GM06990 (cell line): ENCODE results near the gene STRBP.

ENCODE experiments used
- DNase-seq: peaks from one replicate; pipeline ENCODE4 v3.0.0-alpha.2; 2011; ENCODE audit not compliant: insufficient read length; ENCODE audit errors: extremely low read depth
- H3K27me3 ChIP-seq: replicated peaks from 2 replicates; pipeline ENCODE4 v1.6.0; 2011; ENCODE audit warnings: low read length; ENCODE audit not compliant: control insufficient read depth, insufficient read depth
- H3K36me3 ChIP-seq: 2 replicates; pipeline ENCODE4 v1.5.1; 2011; ENCODE audit warnings: low read length; ENCODE audit not compliant: control insufficient read depth, insufficient read depth
- H3K4me3 ChIP-seq: replicated peaks from 2 replicates; pipeline ENCODE4 v1.5.1; 2011; ENCODE audit warnings: low read depth, mild to moderate bottlenecking, control low read depth, low read length
- CTCF ChIP-seq: IDR thresholded peaks from 2 replicates; pipeline ENCODE4 v1.5.1; 2011; ENCODE audit warnings: low read length, control low read depth, mild to moderate bottlenecking, inconsistent platforms; ENCODE audit not compliant: insufficient read depth, poor library complexity, severe bottlenecking

STRBP gene

GRCh38 chr9:123218831-123219230 lies 49.6 kb downstream of the STRBP start:
- no peak for TF ChIP-seq CTCF
- Histone ChIP-seq H3K36me3 (no peaks in the 10 kb centered on the region), H3K27me3 (no peaks in the 10 kb centered on the region), H3K4me3 (no peak overlapping the region)
- DNase-seq = no peak

- no peak for TF ChIP-seq CTCF
- Histone ChIP-seq H3K36me3 (no peaks in the 10 kb centered on the region), H3K4me3 (no peak overlapping the region), H3K27me3 (no peaks in the 10 kb centered on the region)
- no peak for DNase-seq
These were observed 51.2 kb downstream of the STRBP start for GRCh38 chr9:123217128-123217654.

GRCh38 chr9:123216251-123216797 lies 52.1 kb downstream of the STRBP start:
- no peak for DNase-seq
- H3K27me3 ChIP-seq = no peaks in the 10 kb centered on the region
- TF ChIP-seq CTCF = no peak
- no peaks in the 10 kb centered on the region for H3K36me3 ChIP-seq
- H3K4me3 ChIP-seq = no peak overlapping the region

- no peaks in the 10 kb centered on the region for H3K27me3 ChIP-seq
- H3K4me3 ChIP-seq = no peak overlapping the region
- TF ChIP-seq CTCF = no peak
- no peak for DNase-seq
- no peaks in the 10 kb centered on the region for H3K36me3 ChIP-seq
These were observed 57.3 kb downstream of the STRBP start for GRCh38 chr9:123211081-123211480.

GRCh38 chr9:123208626-123209174 lies 59.7 kb downstream of the STRBP start:
- no peak overlapping the region for H3K4me3 ChIP-seq
- H3K36me3 ChIP-seq = no peaks in the 10 kb centered on the region
- TF ChIP-seq CTCF = no peak
- no peak for DNase-seq
- no peaks in the 10 kb centered on the region for H3K27me3 ChIP-seq
